ENCODE data around the gene TIMM23B.
"Not testable (repeated sequence)": the region's sequence is repeated elsewhere in the genome, so short reads cannot be mapped to it uniquely, and the experiment has no call there.

TIMM23B gene

DNA sequence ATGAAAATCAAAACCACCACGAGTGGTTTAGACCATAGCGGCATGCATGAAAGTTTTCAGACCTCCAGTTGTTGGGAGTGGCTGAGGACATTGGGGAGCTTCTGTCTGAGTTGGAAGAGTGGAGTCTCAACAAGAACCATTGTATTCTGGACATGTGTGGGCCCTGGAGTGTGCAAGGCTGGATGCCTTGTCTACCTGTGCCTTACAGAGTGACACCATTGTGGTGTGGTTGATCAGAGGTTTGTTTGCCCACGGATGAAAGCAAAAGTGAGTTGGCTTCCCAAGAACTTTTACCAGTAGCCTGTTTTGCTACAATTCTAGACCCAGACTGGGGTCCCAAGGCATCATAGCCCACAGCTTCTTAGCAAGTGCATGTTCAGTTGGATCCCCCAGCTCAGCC, 35.9 kb downstream of the TIMM23B start:
- DNase-seq, result not testable (repeated sequence)

DNA sequence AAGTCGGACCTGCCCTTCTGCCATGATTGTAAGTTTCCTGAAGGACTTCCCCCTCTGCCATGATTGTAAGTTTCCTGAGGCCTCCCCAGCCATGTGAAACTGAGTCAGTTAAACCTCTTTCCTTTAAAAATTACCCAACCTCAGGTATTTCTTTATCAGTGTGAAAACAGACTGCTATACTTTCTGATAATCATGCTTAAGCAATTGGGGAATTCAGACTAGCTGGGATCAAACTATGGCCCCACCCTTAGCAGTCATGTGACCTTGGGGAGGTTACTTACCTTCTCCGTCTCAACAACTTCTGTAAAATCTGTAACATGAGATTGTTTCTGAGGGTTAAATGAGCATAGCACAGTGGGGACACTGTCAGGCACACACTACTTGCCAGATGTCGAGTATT, 45.4 kb downstream of the TIMM23B start:
- DNase-seq, result not testable (repeated sequence)

- not testable (repeated sequence) for DNase-seq
These were observed 46.5 kb downstream of the TIMM23B start, which contains the start of gene AGAP6 for GRCh38 chr10:49988376-49988775. Gene AGAP6 (plus strand): TSS chr10:49988406. CDS start chr10:49988716, 310 bp downstream.

- not testable (repeated sequence) for DNase-seq
These were observed 53.5 kb downstream of the TIMM23B start for GRCh38 chr10:49995321-49995720.

GRCh38 chr10:50014024-50014423, 72.2 kb downstream of the TIMM23B start:
- DNase-seq, result not testable (repeated sequence)

DNA sequence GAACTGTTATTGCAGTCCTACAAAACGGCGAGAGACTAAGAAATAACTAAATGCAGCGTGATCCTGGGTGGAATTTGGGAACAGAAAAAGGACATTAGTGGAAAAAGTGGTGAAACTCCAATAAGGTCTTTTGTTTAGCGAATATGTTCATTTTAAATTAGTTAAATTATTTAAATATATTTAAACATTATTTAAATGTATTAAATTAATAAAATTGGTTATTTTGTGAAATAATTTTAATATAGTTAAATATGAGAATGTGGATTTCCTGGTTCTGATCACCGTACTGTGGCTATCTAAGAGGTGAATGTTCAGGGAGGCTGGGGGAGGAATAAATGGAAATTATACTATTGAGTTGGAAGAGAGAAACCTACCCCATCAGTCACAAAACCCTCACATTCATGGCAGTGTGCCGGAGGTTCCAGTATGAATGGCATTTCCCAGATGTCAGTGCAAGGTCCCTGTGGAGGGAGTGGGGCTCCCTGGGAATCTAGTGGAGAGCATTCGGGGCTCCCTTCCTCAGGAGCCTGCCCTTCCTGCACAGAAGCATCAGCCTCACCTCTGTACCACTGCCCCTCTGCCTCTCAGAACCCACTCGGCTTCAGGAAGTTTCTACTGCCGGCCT, 73.9 kb downstream of the TIMM23B start:
- peak; percentile 49 for DNase-seq

GRCh38 chr10:50016926-50017325, 75.1 kb downstream of the TIMM23B start:
- DNase-seq, result not testable (repeated sequence)

DNA sequence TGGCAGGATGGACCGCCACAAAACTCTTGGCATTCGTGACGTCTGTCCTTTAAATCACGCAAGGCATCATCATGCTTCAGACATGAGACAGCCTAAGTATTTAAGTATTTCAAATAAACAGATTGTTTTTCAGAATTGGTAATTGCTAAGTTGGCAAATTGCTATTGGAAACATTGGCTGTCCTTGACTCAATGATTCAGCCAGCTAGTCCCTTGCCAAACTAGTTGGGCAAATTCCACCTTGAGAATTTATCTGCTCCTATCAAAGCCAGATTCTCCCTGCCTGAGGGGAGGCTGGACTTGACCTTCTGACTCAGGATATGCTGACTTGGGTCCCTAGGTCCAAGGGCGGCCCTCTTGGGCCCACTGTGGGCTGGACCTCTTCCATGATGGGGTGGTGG, 75.8 kb downstream of the TIMM23B start:
- not testable (repeated sequence) for DNase-seq

DNA sequence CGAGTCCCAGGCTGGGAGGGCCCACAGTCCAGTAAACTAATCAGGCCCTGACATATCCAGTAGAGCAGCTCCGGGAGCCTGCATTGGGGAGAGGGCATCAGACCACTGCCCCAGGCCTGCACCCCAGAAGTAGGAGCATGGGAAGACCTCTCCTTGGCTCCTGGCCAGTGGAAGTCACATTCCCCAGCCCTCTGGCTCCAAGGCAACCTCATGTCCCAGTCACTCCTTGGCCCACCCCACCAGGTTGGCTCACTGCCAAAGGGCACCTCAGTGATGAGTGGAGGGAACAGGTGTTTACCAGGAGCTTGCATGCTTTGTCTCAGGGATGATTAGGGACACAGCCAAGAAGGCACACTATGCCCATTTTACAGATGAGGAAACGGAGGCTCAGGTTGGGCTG, 77.4 kb downstream of the TIMM23B start:
- not testable (repeated sequence) for DNase-seq

DNA sequence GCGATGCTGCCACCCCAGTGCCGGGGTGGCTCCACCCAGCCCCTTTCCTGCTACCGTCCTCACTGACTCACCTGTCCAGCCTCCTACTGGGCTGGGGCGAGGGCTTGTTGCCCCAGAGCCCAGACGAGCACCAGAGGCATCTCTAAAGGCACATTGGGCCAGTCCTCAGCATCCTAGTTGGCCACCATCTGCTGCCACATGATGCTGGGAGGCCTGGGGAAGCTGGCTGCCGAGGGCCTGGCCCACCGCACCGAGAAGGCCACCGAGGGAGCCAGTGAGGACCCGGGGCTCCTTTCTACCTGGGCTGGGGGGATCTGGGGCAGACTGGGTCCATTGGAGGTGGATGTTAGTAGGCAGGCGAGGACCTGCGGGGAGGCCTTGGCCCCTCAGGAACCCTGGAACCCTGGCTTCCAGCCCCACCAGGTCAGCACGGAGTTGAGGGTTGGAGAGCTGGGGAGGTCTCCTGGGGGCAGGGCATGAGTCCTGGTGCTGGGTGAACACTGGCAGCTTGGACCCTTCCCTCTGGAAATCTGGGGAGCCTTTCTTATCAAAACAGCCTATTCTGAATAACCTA, 78.7 kb downstream of the TIMM23B start:
- not testable (repeated sequence) for DNase-seq

- DNase-seq, result no peak
These were observed 79.8 kb downstream of the TIMM23B start for GRCh38 chr10:50021646-50022045.
